Left lung (tissue), 10 donors: ENCODE measurements around the gene HSF2BP. TPM values are rescaled to one million over a fixed set of nuclear protein-coding genes. Genes with fewer than 3 reads are reported as not detected.

Experiments
- ATAC-seq: fragments of 200-7000 bp; cut with Tn5 transposase; one replicate; pipeline ENCODE4 v1.9.1; 2020; ENCODE audit warnings: moderate library complexity
- DNase-seq, 4 donors: peaks; one replicate each; pipeline ENCODE4 v3.0.0-alpha.2; 2013 to 2020
- H3K27ac ChIP-seq, 2 donors: fragments of 200-600 bp; sonication (generic) in 1 of 2; one replicate each; pipeline versions ENCODE4 v1.5.0 to v1.8.0; 2020 to 2021
- H3K27me3 ChIP-seq, 2 donors: fragments of 200-600 bp; sonication (generic) in 1 of 2; one replicate each; pipeline versions ENCODE4 v1.5.0 to v1.8.0; 2020 to 2021
- H3K36me3 ChIP-seq, 2 donors: fragments of 200-600 bp; sonication (generic) in 1 of 2; one replicate each; pipeline versions ENCODE4 v1.5.0 to v1.8.0; 2020 to 2021
- H3K4me1 ChIP-seq, 2 donors: fragments of 200-600 bp; one replicate each; pipeline ENCODE4 v1.8.0; 2021
- H3K4me3 ChIP-seq, 2 donors: fragments of 200-600 bp; sonication (generic) in 1 of 2; one replicate each; pipeline versions ENCODE4 v1.5.0 to v1.8.0; 2020 to 2021; ENCODE audit warnings: mild to moderate bottlenecking in 1 of 2
- H3K9me3 ChIP-seq, 2 donors: fragments of 200-600 bp; sonication (generic) in 1 of 2; one replicate each; pipeline versions ENCODE4 v1.5.0 to v1.8.0; 2020 to 2021
- CTCF ChIP-seq, 2 donors: fragments of 200-600 bp; sonication (generic) in 1 of 2; IDR thresholded peaks; one replicate each; pipeline versions ENCODE4 v1.5.0 to v1.8.0; 2021; ENCODE audit warnings: antibody characterized with exemption in 2 of 2
- intact Hi-C, 2 donors: fragments of 100-400 bp; cut with DNase I; formaldehyde crosslinking; loops; one replicate each; pipeline versions ENCODE4 v1.11.2 to v1.14.2; 2022
- polyA plus RNA-seq, 6 donors: library from polyadenylated mRNA; unstranded; fragments of 120-200 nt; gene quantifications; one replicate each; pipeline ENCODE4 v1.2.1, GENCODE V29; 2013; ENCODE audit not compliant: insufficient read length in 6 of 6
- total RNA-seq, 2 donors: library from RNA; stranded (reverse); fragmentation: NEBNext Ultra II Directional; extraction: Animal tissue kit (Norgen Biotek cat#: 25700); gene quantifications; one replicate each; pipeline ENCODE4 v1.2.1, GENCODE V29; 2021
- donor health status: DM: no; HTN: yes; CAD: no.
- donor health status: DM: no; HTN: no; CAD: no.

The HSF2BP gene
- total and polyA plus RNA-seq, 8 donors = 0.29 to 1.7 (median 1.2) TPM

GRCh38 chr21:43679951-43680350 lies 20.7 kb upstream of the HSF2BP start:
- DNase-seq = no peak
- ATAC-seq = no peak
- Histone ChIP-seq H3K4me1 (peaks cover 0 to 7% of the 10 kb centered on the region in 2 donors), H3K4me3 (no peak overlapping the region), H3K36me3 (peaks cover 0 to 92% of the 10 kb centered on the region in 2 donors), H3K27ac (no peak overlapping the region), H3K9me3 (no peaks in the 10 kb centered on the region), H3K27me3 (no peaks in the 10 kb centered on the region)
- intact Hi-C loops = no loop called here
- no peak for TF ChIP-seq CTCF (IDR thresholded peaks at IDR 0.05)

- H3K9me3 ChIP-seq = no peaks in the 10 kb centered on the region
- H3K4me1 ChIP-seq = no peaks in the 10 kb centered on the region
- H3K36me3 ChIP-seq = peaks cover 0 to 87% of the 10 kb centered on the region in 2 donors
- ATAC-seq (no peak), DNase-seq (no peak)
- no peak overlapping the region for H3K4me3 ChIP-seq
- TF ChIP-seq CTCF (IDR thresholded peaks at IDR 0.05) = no peak
- no peak overlapping the region for H3K27ac ChIP-seq
- no peaks in the 10 kb centered on the region for H3K27me3 ChIP-seq
- intact Hi-C loops = no loop called here
These were observed 17.1 kb upstream of the HSF2BP start for GRCh38 chr21:43676391-43676790.

- DNase-seq (no peak), ATAC-seq (no peak)
- no peak overlapping the region for H3K4me3 ChIP-seq
- H3K36me3 ChIP-seq = peaks cover 0 to 87% of the 10 kb centered on the region in 2 donors
- no peak for TF ChIP-seq CTCF (IDR thresholded peaks at IDR 0.05)
- no peaks in the 10 kb centered on the region for H3K27me3 ChIP-seq
- H3K4me1 ChIP-seq = no peaks in the 10 kb centered on the region
- H3K27ac ChIP-seq = no peak overlapping the region
- intact Hi-C loops = no loop called here
- H3K9me3 ChIP-seq = no peaks in the 10 kb centered on the region
These were observed 16.6 kb upstream of the HSF2BP start for GRCh38 chr21:43675871-43676270.

- Histone ChIP-seq H3K36me3 (peaks cover 0 to 56% of the 10 kb centered on the region in 2 donors), H3K4me3 (no peak overlapping the region), H3K4me1 (no peaks in the 10 kb centered on the region), H3K27ac (no peak overlapping the region), H3K9me3 (no peaks in the 10 kb centered on the region), H3K27me3 (no peaks in the 10 kb centered on the region)
- TF ChIP-seq CTCF (IDR thresholded peaks at IDR 0.05) = no peak
- intact Hi-C loops = no loop called here
- DNase-seq = no peak
- no peak for ATAC-seq
These were observed 10.7 kb upstream of the HSF2BP start for GRCh38 chr21:43669828-43670605.

- Histone ChIP-seq H3K9me3 (no peaks in the 10 kb centered on the region), H3K36me3 (peaks cover 0 to 55% of the 10 kb centered on the region in 2 donors), H3K27me3 (no peaks in the 10 kb centered on the region), H3K27ac (no peak overlapping the region), H3K4me3 (no peak overlapping the region), H3K4me1 (no peaks in the 10 kb centered on the region)
- no peak for TF ChIP-seq CTCF (IDR thresholded peaks at IDR 0.05)
- no peak for DNase-seq
- intact Hi-C loops = no loop called here
- ATAC-seq = no peak
These were observed 8.1 kb upstream of the HSF2BP start for GRCh38 chr21:43667191-43667904.
